ENCODE results near the gene FCRL3. TPM values are rescaled to one million over a fixed set of nuclear protein-coding genes. Genes with fewer than 3 reads are reported as not detected.

FCRL3 gene
- total and polyA plus RNA-seq, 2 experiments from 2014 or later = not detected

- H3K27ac ChIP-seq = no peak overlapping the region
- H3F3A ChIP-seq (ENCODE audit: insufficient read depth) = no peaks in the 10 kb centered on the region
- no peak overlapping the region for H3K9ac ChIP-seq
- DNase-seq = no peak
- H3K4me3 ChIP-seq = no peak overlapping the region
- no peak overlapping the region for H3K4me2 ChIP-seq (ENCODE audit: unreplicated experiment)
- no peak for TF ChIP-seq EZH2phosphoT487 (IDR thresholded peaks at IDR 0.05; ENCODE audit: insufficient read depth, low read depth)
- TF ChIP-seq EZH2 (IDR thresholded peaks at IDR 0.05; ENCODE audit: insufficient read depth, poor library complexity, severe bottlenecking) = no peak
- no peaks in the 10 kb centered on the region for H4K20me1 ChIP-seq (ENCODE audit: insufficient read depth)
- no peaks in the 10 kb centered on the region for H3K27me3 ChIP-seq (replicated peaks; ENCODE audit: insufficient read depth)
- H3K9me3 ChIP-seq (ENCODE audit: low read depth) = no peaks in the 10 kb centered on the region
- in situ Hi-C loops (cut with MboI) = no loop called here
- no peaks in the 10 kb centered on the region for H3K79me2 ChIP-seq (ENCODE audit: insufficient read depth)
- H3K4me1 ChIP-seq (ENCODE audit: insufficient read depth) = no peaks in the 10 kb centered on the region
- no peak overlapping the region for H2AFZ ChIP-seq
- no peaks in the 10 kb centered on the region for H3K9me2 ChIP-seq (ENCODE audit: insufficient read depth)
- no peaks in the 10 kb centered on the region for H3K36me3 ChIP-seq (ENCODE audit: low read depth)
- WGBS, 2 experiments (ENCODE audit: low coverage in 1 of 2, low lambda C conversion rate in 2 of 2, missing lambda C conversion rate in 2 of 2) = 8 to 10% methylated on average over 2 of the region's 2 CpGs
Observed at GRCh38 chr1:157723157-157723556, 22.6 kb upstream of the FCRL3 start.

GRCh38 chr1:157721985-157722384 lies 21.4 kb upstream of the FCRL3 start:
- 0 to 19% methylated on average over 1 of the region's 1 CpG for WGBS, 2 experiments (ENCODE audit: low coverage in 1 of 2, low lambda C conversion rate in 2 of 2, missing lambda C conversion rate in 2 of 2)
- H2AFZ ChIP-seq = no peak overlapping the region
- H3K9me2 ChIP-seq (ENCODE audit: insufficient read depth) = no peaks in the 10 kb centered on the region
- H3K27ac ChIP-seq = no peak overlapping the region
- H3K9me3 ChIP-seq (ENCODE audit: low read depth) = no peaks in the 10 kb centered on the region
- no peak overlapping the region for H3K9ac ChIP-seq
- H3K36me3 ChIP-seq (ENCODE audit: low read depth) = no peaks in the 10 kb centered on the region
- H3K27me3 ChIP-seq (replicated peaks; ENCODE audit: insufficient read depth) = no peaks in the 10 kb centered on the region
- in situ Hi-C loops (cut with MboI) = no loop called here
- no peak overlapping the region for H3K4me2 ChIP-seq (ENCODE audit: unreplicated experiment)
- no peaks in the 10 kb centered on the region for H3K79me2 ChIP-seq (ENCODE audit: insufficient read depth)
- TF ChIP-seq EZH2 (IDR thresholded peaks at IDR 0.05; ENCODE audit: insufficient read depth, poor library complexity, severe bottlenecking) (no peak), EZH2phosphoT487 (IDR thresholded peaks at IDR 0.05; ENCODE audit: insufficient read depth, low read depth) (no peak)
- no peaks in the 10 kb centered on the region for H4K20me1 ChIP-seq (ENCODE audit: insufficient read depth)
- H3K4me3 ChIP-seq = no peak overlapping the region
- no peaks in the 10 kb centered on the region for H3K4me1 ChIP-seq (ENCODE audit: insufficient read depth)
- no peak for DNase-seq
- no peaks in the 10 kb centered on the region for H3F3A ChIP-seq (ENCODE audit: insufficient read depth)

- Histone ChIP-seq H3K36me3 (ENCODE audit: low read depth) (no peaks in the 10 kb centered on the region), H3K79me2 (ENCODE audit: insufficient read depth) (no peaks in the 10 kb centered on the region), H3K4me1 (ENCODE audit: insufficient read depth) (no peaks in the 10 kb centered on the region), H3K9me2 (ENCODE audit: insufficient read depth) (no peaks in the 10 kb centered on the region), H3K27me3 (replicated peaks; ENCODE audit: insufficient read depth) (no peaks in the 10 kb centered on the region), H3F3A (ENCODE audit: insufficient read depth) (no peaks in the 10 kb centered on the region), H3K4me3 (no peak overlapping the region), H3K9me3 (ENCODE audit: low read depth) (no peaks in the 10 kb centered on the region), H4K20me1 (ENCODE audit: insufficient read depth) (no peaks in the 10 kb centered on the region), H2AFZ (no peak overlapping the region), H3K4me2 (ENCODE audit: unreplicated experiment) (no peak overlapping the region), H3K9ac (no peak overlapping the region), H3K27ac (no peak overlapping the region)
- TF ChIP-seq EZH2 (IDR thresholded peaks at IDR 0.05; ENCODE audit: insufficient read depth, poor library complexity, severe bottlenecking) (no peak), EZH2phosphoT487 (IDR thresholded peaks at IDR 0.05; ENCODE audit: insufficient read depth, low read depth) (no peak)
- DNase-seq = no peak
- in situ Hi-C loops (cut with MboI) = no loop called here
- 33 to 36% methylated on average over 5 of the region's 5 CpGs for WGBS, 2 experiments (ENCODE audit: low coverage in 1 of 2, low lambda C conversion rate in 2 of 2, missing lambda C conversion rate in 2 of 2)
Observed at GRCh38 chr1:157715736-157716135, 15.2 kb upstream of the FCRL3 start.

GRCh38 chr1:157711802-157712201 lies 11.2 kb upstream of the FCRL3 start:
- Histone ChIP-seq H3K9me2 (ENCODE audit: insufficient read depth) (no peaks in the 10 kb centered on the region), H2AFZ (no peak overlapping the region), H3K4me1 (ENCODE audit: insufficient read depth) (no peaks in the 10 kb centered on the region), H3K9me3 (ENCODE audit: low read depth) (no peaks in the 10 kb centered on the region), H3K4me3 (no peak overlapping the region), H3K4me2 (ENCODE audit: unreplicated experiment) (no peak overlapping the region), H3K27ac (no peak overlapping the region), H3K9ac (no peak overlapping the region), H3K36me3 (ENCODE audit: low read depth) (no peaks in the 10 kb centered on the region), H4K20me1 (ENCODE audit: insufficient read depth) (no peaks in the 10 kb centered on the region), H3K27me3 (replicated peaks; ENCODE audit: insufficient read depth) (no peaks in the 10 kb centered on the region), H3K79me2 (ENCODE audit: insufficient read depth) (no peaks in the 10 kb centered on the region), H3F3A (ENCODE audit: insufficient read depth) (no peaks in the 10 kb centered on the region)
- no peak for TF ChIP-seq EZH2 (IDR thresholded peaks at IDR 0.05; ENCODE audit: insufficient read depth, poor library complexity, severe bottlenecking)
- no peak for TF ChIP-seq EZH2phosphoT487 (IDR thresholded peaks at IDR 0.05; ENCODE audit: insufficient read depth, low read depth)
- in situ Hi-C loops (cut with MboI) = no loop called here
- DNase-seq = no peak

- no peak for TF ChIP-seq EZH2phosphoT487 (IDR thresholded peaks at IDR 0.05; ENCODE audit: insufficient read depth, low read depth)
- TF ChIP-seq EZH2 (IDR thresholded peaks at IDR 0.05; ENCODE audit: insufficient read depth, poor library complexity, severe bottlenecking) = no peak
- H3K36me3 ChIP-seq (ENCODE audit: low read depth) = no peaks in the 10 kb centered on the region
- no peak overlapping the region for H3K27ac ChIP-seq
- no peak for DNase-seq
- no peak overlapping the region for H3K4me3 ChIP-seq
- H3K9me2 ChIP-seq (ENCODE audit: insufficient read depth) = no peaks in the 10 kb centered on the region
- H3F3A ChIP-seq (ENCODE audit: insufficient read depth) = no peaks in the 10 kb centered on the region
- H3K4me2 ChIP-seq (ENCODE audit: unreplicated experiment) = no peak overlapping the region
- H3K27me3 ChIP-seq (replicated peaks; ENCODE audit: insufficient read depth) = peaks cover 3% of the 10 kb centered on the region; the same call in 1 of the 2 replicates
- in situ Hi-C loops (cut with MboI) = no loop called here
- no peaks in the 10 kb centered on the region for H3K9me3 ChIP-seq (ENCODE audit: low read depth)
- H3K4me1 ChIP-seq (ENCODE audit: insufficient read depth) = no peaks in the 10 kb centered on the region
- no peak overlapping the region for H3K9ac ChIP-seq
- H4K20me1 ChIP-seq (ENCODE audit: insufficient read depth) = no peaks in the 10 kb centered on the region
- H3K79me2 ChIP-seq (ENCODE audit: insufficient read depth) = no peaks in the 10 kb centered on the region
- no peak overlapping the region for H2AFZ ChIP-seq
Observed at GRCh38 chr1:157704878-157705277, 4.3 kb upstream of the FCRL3 start.

Measured in GM23248 (cell line).